Measurements from ENCODE around the gene RAB11FIP3.

RAB11FIP3 gene

GRCh38 chr16:535446-536405 lies 110.3 kb downstream of the RAB11FIP3 start:
- DNase-seq = peak; percentile 0 to 12

GRCh38 chr16:536746-537145 lies 111.3 kb downstream of the RAB11FIP3 start:
- DNase-seq = no peak

GRCh38 chr16:537415-538335 lies 112.2 kb downstream of the RAB11FIP3 start:
- DNase-seq = no peak

- no peak for DNase-seq
Measured at GRCh38 chr16:539901-540530, 114.6 kb downstream of the RAB11FIP3 start.

- no peak for DNase-seq
Measured at GRCh38 chr16:540645-541340, 115.3 kb downstream of the RAB11FIP3 start.

- no peak for DNase-seq
Measured at GRCh38 chr16:543301-544164, 118.1 kb downstream of the RAB11FIP3 start.

GRCh38 chr16:544517-544916 lies 119.1 kb downstream of the RAB11FIP3 start:
- DNase-seq = no peak

GRCh38 chr16:546909-547770 lies 121.7 kb downstream of the RAB11FIP3 start:
- peak; percentile 11 to 70 for DNase-seq

- DNase-seq = no peak
Measured at GRCh38 chr16:548586-548985, 123.1 kb downstream of the RAB11FIP3 start.

- no peak for DNase-seq
Measured at GRCh38 chr16:549544-550263, 124.3 kb downstream of the RAB11FIP3 start.

GRCh38 chr16:551210-551609 lies 125.8 kb downstream of the RAB11FIP3 start:
- no peak for DNase-seq

- DNase-seq = no peak
Measured at GRCh38 chr16:552171-552570, 126.7 kb downstream of the RAB11FIP3 start.

- DNase-seq = no peak
Measured at GRCh38 chr16:553601-554296, 128.3 kb downstream of the RAB11FIP3 start.

- DNase-seq = no peak
Measured at GRCh38 chr16:554297-554621, 128.8 kb downstream of the RAB11FIP3 start.

- DNase-seq = no peak
Measured at GRCh38 chr16:554640-555365, 129.4 kb downstream of the RAB11FIP3 start.

- no peak for DNase-seq
Measured at GRCh38 chr16:555528-556473, 130.4 kb downstream of the RAB11FIP3 start.

GRCh38 chr16:556474-557173 lies 131.2 kb downstream of the RAB11FIP3 start:
- DNase-seq = no peak

Measured in inflammatory macrophage treated with lipopolysaccharide for 1 hour (primary cell).